HEK293 (cell line): ENCODE data around the gene EGFLAM.

Experiments used
- CTCF ChIA-PET: fragments of 350-600 bp; formaldehyde crosslinking; extraction: SDS; loops from one replicate; lab custom pipeline; 2021; ENCODE audit warnings: antibody characterized with exemption; lab: Yijun Ruan, JAX
- POLR2A ChIA-PET: fragments of 300-600 bp; formaldehyde crosslinking; extraction: SDS; loops from one replicate; lab custom pipeline; 2020; ENCODE audit warnings: antibody characterized with exemption, inconsistent platforms; lab: Yijun Ruan, JAX
- H3K27ac ChIP-seq: fragments of 200-500 bp; sonication (Bioruptor generic); 2 replicates; pipeline ENCODE4 v1.5.1; 2014; ENCODE audit warnings: low read depth, low read length, control low read depth, inconsistent platforms; ENCODE audit errors: extremely low read depth
- H3K36me3 ChIP-seq, 2 experiments: fragments of 200-500 bp in 1 of 2; sonication (Bioruptor generic) in 1 of 2; 1 replicate in 1 of 2; 2 replicates in 1 of 2; pipeline ENCODE4 v1.5.1; 2014 to 2017; ENCODE audit warnings: inconsistent platforms in 2 of 2, low read length in 2 of 2; ENCODE audit not compliant: control insufficient read depth in 2 of 2, insufficient read depth in 1 of 2
- H3K4me1 ChIP-seq: fragments of 200-500 bp; sonication (Bioruptor generic); 2 replicates; pipeline ENCODE4 v1.5.1; 2014; ENCODE audit warnings: mild to moderate bottlenecking, low read length, inconsistent platforms; ENCODE audit not compliant: control insufficient read depth, insufficient read depth
- H3K4me3 ChIP-seq: 2 replicates; pipeline ENCODE4 v1.5.1; 2011; ENCODE audit warnings: low read depth, mild to moderate bottlenecking, control low read depth, low read length, moderate library complexity
- H3K9me3 ChIP-seq: fragments of 200-500 bp; sonication (Bioruptor generic); 2 replicates; pipeline ENCODE4 v1.5.1; 2014; ENCODE audit warnings: low read depth, low read length, inconsistent platforms; ENCODE audit not compliant: control insufficient read depth, insufficient read depth
- KLF7 ChIP-seq: fragments of 450-650 bp; formaldehyde crosslinking; IDR thresholded peaks from 2 replicates; pipeline ENCODE4 v1.5.1; 2016; ENCODE audit warnings: missing biosample characterization, missing genetic modification characterization, borderline replicate concordance
- SALL2 ChIP-seq: fragments of 450-650 bp; formaldehyde crosslinking; IDR thresholded peaks from 2 replicates; pipeline ENCODE4 v1.5.0; 2017; ENCODE audit warnings: missing biosample characterization, mild to moderate bottlenecking, missing genetic modification characterization, borderline replicate concordance
- ZBTB20 ChIP-seq: fragments of 450-650 bp; formaldehyde crosslinking; IDR thresholded peaks from 2 replicates; pipeline ENCODE4 v1.5.1; 2016; ENCODE audit warnings: missing biosample characterization, missing genetic modification characterization
- ZEB2 ChIP-seq: fragments of 450-650 bp; formaldehyde crosslinking; IDR thresholded peaks from 2 replicates; pipeline ENCODE4 v1.5.1; 2016; ENCODE audit warnings: missing biosample characterization, missing genetic modification characterization
- ZNF148 ChIP-seq: fragments of 450-650 bp; formaldehyde crosslinking; IDR thresholded peaks from 2 replicates; pipeline ENCODE4 v1.5.0; 2017; ENCODE audit warnings: missing biosample characterization, missing genetic modification characterization, borderline replicate concordance
- ZNF175 ChIP-seq: fragments of 450-650 bp; formaldehyde crosslinking; IDR thresholded peaks from 2 replicates; pipeline ENCODE4 v1.5.1; 2016; ENCODE audit warnings: missing biosample characterization, missing genetic modification characterization
- ZNF354C ChIP-seq: fragments of 450-650 bp; formaldehyde crosslinking; IDR thresholded peaks from 2 replicates; pipeline ENCODE4 v1.5.1; 2016; ENCODE audit warnings: missing biosample characterization, missing genetic modification characterization, low read depth, borderline replicate concordance
- ZNF518A ChIP-seq: fragments of 450-650 bp; formaldehyde crosslinking; conservative IDR thresholded peaks from 2 replicates; pipeline ENCODE4 v1.5.1; 2016; ENCODE audit warnings: low read depth, missing biosample characterization, missing genetic modification characterization
- ZNF544 ChIP-seq: fragments of 450-650 bp; formaldehyde crosslinking; IDR thresholded peaks from 2 replicates; pipeline ENCODE4 v1.5.0; 2017; ENCODE audit warnings: missing biosample characterization, missing genetic modification characterization
- ZNF548 ChIP-seq: fragments of 450-650 bp; formaldehyde crosslinking; IDR thresholded peaks from 2 replicates; pipeline ENCODE4 v1.5.1; 2016; ENCODE audit warnings: missing biosample characterization, missing genetic modification characterization
- ZNF555 ChIP-seq: fragments of 450-650 bp; formaldehyde crosslinking; conservative IDR thresholded peaks from 2 replicates; pipeline ENCODE4 v1.5.1; 2017; ENCODE audit warnings: missing biosample characterization, mild to moderate bottlenecking, missing genetic modification characterization, inconsistent platforms
- ZNF558 ChIP-seq: fragments of 450-650 bp; formaldehyde crosslinking; IDR thresholded peaks from 2 replicates; pipeline ENCODE4 v1.5.1; 2016; ENCODE audit warnings: missing biosample characterization, missing genetic modification characterization
- ZNF621 ChIP-seq: fragments of 450-650 bp; formaldehyde crosslinking; IDR thresholded peaks from 2 replicates; pipeline ENCODE4 v1.5.1; 2017; ENCODE audit warnings: missing biosample characterization, missing genetic modification characterization
- ZNF624 ChIP-seq: fragments of 450-650 bp; formaldehyde crosslinking; IDR thresholded peaks from 2 replicates; pipeline ENCODE4 v1.5.1; 2017; ENCODE audit warnings: missing biosample characterization, missing genetic modification characterization
- ZNF747 ChIP-seq: fragments of 450-650 bp; formaldehyde crosslinking; IDR thresholded peaks from 2 replicates; pipeline ENCODE4 v1.5.1; 2016; ENCODE audit warnings: missing biosample characterization, missing genetic modification characterization
- ZNF837 ChIP-seq: fragments of 450-650 bp; formaldehyde crosslinking; IDR thresholded peaks from 2 replicates; pipeline ENCODE4 v1.5.1; 2016; ENCODE audit warnings: missing biosample characterization, missing genetic modification characterization
- TF ChIP-seq, protein P1 (sequence below): fragments of 450-650 bp; formaldehyde crosslinking; IDR thresholded peaks from 2 replicates; pipeline ENCODE4 v1.5.1; 2016; ENCODE audit warnings: missing biosample characterization, missing genetic modification characterization
- TF ChIP-seq, protein P2 (sequence below): fragments of 450-650 bp; formaldehyde crosslinking; IDR thresholded peaks from 2 replicates; pipeline ENCODE4 v1.5.1; 2017; ENCODE audit warnings: missing biosample characterization, mild to moderate bottlenecking, missing genetic modification characterization, moderate library complexity
- TF ChIP-seq, protein P3 (sequence below): fragments of 450-650 bp; formaldehyde crosslinking; IDR thresholded peaks from 2 replicates; pipeline ENCODE4 v1.5.1; 2016; ENCODE audit warnings: missing biosample characterization, missing genetic modification characterization

The EGFLAM gene

GRCh38 chr5:38286002-38286401, 27.6 kb downstream of the EGFLAM start:
- no peaks in the 10 kb centered on the region for H3K4me1 ChIP-seq
- H3K36me3 ChIP-seq = no peaks in the 10 kb centered on the region
- H3K27ac ChIP-seq = no peak overlapping the region
- ChIA-PET CTCF (interaction anchor here (1.0 to 5.3 kb wide), 2 partner anchors 21 to 134 kb away, joined by 3 to 26 read pairs; no protein-coding TSS in a partner anchor), POLR2A (no interaction called here)
- TF ChIP-seq KLF7 (tag by site-specific recombination) (no peak), ZNF621 (tag by site-specific recombination) (no peak), ZNF548 (tag by site-specific recombination) (no peak), ZNF148 (tag by site-specific recombination) (no peak), ZNF558 (no peak), ZNF837 (tag by site-specific recombination) (no peak), ZNF175 (no peak), SALL2 (tag by site-specific recombination) (no peak), ZNF518A (tag by site-specific recombination) (no peak), ZEB2 (no peak), ZBTB20 (tag by site-specific recombination) (no peak), ZNF544 (no peak), ZNF624 (tag by site-specific recombination) (no peak), ZNF747 (no peak), ZNF354C (tag by site-specific recombination) (no peak), ZNF555 (tag by site-specific recombination) (no peak)
- TF ChIP-seq, protein P1, sequence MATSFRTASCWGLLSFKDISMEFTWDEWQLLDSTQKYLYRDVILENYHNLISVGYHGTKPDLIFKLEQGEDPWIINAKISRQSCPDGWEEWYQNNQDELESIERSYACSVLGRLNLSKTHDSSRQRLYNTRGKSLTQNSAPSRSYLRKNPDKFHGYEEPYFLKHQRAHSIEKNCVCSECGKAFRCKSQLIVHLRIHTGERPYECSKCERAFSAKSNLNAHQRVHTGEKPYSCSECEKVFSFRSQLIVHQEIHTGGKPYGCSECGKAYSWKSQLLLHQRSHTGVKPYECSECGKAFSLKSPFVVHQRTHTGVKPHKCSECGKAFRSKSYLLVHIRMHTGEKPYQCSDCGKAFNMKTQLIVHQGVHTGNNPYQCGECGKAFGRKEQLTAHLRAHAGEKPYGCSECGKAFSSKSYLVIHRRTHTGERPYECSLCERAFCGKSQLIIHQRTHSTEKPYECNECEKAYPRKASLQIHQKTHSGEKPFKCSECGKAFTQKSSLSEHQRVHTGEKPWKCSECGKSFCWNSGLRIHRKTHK (tag by site-specific recombination) = no peak
- TF ChIP-seq, protein P2, sequence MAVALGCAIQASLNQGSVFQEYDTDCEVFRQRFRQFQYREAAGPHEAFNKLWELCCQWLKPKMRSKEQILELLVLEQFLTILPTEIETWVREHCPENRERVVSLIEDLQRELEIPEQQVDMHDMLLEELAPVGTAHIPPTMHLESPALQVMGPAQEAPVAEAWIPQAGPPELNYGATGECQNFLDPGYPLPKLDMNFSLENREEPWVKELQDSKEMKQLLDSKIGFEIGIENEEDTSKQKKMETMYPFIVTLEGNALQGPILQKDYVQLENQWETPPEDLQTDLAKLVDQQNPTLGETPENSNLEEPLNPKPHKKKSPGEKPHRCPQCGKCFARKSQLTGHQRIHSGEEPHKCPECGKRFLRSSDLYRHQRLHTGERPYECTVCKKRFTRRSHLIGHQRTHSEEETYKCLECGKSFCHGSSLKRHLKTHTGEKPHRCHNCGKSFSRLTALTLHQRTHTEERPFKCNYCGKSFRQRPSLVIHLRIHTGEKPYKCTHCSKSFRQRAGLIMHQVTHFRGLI (tag by site-specific recombination) = no peak
- TF ChIP-seq, protein P3, sequence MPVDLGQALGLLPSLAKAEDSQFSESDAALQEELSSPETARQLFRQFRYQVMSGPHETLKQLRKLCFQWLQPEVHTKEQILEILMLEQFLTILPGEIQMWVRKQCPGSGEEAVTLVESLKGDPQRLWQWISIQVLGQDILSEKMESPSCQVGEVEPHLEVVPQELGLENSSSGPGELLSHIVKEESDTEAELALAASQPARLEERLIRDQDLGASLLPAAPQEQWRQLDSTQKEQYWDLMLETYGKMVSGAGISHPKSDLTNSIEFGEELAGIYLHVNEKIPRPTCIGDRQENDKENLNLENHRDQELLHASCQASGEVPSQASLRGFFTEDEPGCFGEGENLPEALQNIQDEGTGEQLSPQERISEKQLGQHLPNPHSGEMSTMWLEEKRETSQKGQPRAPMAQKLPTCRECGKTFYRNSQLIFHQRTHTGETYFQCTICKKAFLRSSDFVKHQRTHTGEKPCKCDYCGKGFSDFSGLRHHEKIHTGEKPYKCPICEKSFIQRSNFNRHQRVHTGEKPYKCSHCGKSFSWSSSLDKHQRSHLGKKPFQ (tag by site-specific recombination) = no peak
- H3K9me3 ChIP-seq = no peaks in the 10 kb centered on the region
- H3K4me3 ChIP-seq = no peak overlapping the region
